ENCODE measurements around the gene OR5A1.
"Not testable (repeated sequence)": the region's sequence is repeated elsewhere in the genome, so short reads cannot be mapped to it uniquely, and the experiment has no call there.

The OR5A1 gene

DNA sequence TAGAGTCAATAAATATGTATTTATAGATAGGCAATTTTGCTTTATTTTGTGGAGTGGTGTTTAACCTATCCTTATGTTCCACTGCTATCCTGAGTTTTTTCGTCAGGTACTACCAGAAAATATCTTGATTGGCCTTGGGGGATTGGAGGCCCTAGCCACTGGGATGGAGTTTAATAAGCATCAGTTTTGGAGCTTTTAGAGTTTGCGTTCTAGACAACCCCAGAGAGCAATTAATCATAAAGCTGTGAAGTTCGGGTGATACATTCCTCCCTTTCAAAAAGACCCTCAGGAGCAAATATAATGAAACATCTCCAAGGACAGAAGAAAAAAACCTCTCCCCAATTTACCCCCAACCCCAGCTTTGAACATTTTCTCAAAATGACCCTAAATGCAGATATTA, at the start of gene OR5A1:
Gene OR5A1, plus strand, starts transcription at position 301 of the 400 bp plus-strand sequence. CDS start 6,700 bp downstream, outside the sequence.
- DNase-seq, result no peak

DNA sequence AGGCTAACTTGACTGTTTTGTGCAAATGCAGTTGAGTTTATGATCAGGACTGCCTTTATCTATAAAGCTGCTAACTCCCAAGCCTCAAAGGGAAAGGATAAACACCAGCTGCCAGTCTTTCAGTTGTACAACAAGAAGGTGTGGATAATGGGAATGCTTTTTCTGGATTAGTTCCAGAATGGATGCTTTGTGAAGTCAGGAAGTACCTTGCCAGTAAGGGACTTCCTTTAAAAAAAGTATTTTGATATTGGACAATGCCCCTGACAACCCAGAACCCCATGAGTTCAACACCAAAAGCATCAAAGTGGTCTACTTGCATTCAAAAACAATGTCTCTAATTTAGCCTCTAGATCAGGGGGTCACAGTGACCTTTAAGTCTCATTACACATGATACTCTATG, 42.1 kb upstream of the OR5A1 start:
- no peak for DNase-seq

DNA sequence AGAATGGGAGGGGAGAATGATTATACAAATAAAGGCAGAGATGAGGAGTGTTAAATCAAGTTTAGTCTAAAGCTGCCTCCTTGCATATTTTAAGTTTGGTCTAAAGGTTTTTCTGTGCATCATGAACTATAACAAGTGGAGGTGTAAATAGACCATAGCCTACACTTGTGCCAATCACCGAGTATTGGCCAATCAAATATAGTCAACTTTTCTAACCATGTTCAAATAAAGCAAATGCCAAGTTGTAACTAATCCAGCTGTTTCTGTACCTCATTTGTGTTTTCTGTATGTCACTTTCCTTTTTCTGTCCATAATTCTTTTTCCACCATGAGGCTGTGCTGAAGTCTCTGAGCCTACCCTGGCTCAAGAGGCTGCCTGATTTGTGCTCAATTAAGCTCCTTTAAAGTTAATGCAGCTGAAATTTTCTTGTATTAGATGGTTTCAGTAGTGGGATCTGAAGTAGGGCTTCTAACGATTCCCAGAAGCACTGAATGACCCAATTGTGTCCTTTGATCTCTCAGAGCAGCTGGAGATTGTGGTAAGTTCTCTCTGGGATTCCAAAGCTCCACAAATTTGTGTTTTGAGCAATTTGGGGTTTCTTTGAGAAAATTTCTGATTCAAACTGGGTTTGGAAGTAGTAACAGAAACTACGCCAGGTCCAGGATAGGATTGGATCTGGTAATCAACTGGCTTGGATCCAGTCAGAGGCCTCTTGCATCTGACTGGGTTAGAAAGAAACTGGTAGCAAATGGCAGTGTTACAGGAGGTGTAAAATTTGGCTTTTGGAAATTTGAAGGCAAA, 35.6 kb upstream of the OR5A1 start:
- no peak for DNase-seq

GRCh38 chr11:59401262-59401552, 35.1 kb upstream of the OR5A1 start:
- DNase-seq, result no peak

- DNase-seq, result no peak
These were observed 32.7 kb upstream of the OR5A1 start for GRCh38 chr11:59403546-59403945.

GRCh38 chr11:59413646-59414045, 22.6 kb upstream of the OR5A1 start:
- DNase-seq, result no peak

DNA sequence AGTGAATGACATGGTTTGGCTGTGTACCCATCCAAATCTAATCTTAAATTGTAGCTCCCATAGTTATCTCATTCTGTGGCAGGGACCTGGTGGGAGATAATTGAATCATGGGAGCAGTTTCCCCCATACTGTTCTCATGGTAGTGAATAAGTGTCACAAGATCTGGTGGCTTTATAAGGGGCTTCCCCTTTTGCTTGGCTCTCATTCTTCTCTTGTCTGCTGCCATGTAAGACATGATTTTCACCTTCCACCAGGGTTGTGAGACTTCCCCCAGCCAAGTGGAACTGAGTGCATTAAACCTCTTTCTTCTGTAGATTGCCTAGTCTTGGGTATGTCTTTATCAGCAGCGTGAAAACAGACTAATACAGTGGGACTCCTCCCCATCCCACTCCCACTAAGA, 21.2 kb upstream of the OR5A1 start:
- no peak for DNase-seq

DNA sequence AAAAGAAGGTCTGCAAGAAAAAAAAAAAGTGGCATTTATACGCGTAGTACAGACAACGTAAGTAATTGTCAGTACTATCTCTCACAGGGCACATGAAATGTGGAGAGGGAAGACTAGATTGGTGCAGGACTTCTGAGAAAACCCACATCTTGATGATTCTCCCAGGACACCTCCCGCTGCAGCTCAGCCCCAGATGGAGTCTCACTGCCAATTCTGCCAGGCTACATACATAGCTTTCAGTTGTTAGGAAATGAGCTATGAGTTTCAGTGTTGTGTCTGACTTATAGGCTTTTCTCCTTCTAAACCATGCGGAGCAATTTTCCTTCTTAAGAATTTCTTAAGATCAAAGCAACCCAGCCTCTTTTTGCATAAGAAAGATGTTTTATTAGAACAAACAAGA, 19.7 kb upstream of the OR5A1 start:
- no peak for DNase-seq

DNA sequence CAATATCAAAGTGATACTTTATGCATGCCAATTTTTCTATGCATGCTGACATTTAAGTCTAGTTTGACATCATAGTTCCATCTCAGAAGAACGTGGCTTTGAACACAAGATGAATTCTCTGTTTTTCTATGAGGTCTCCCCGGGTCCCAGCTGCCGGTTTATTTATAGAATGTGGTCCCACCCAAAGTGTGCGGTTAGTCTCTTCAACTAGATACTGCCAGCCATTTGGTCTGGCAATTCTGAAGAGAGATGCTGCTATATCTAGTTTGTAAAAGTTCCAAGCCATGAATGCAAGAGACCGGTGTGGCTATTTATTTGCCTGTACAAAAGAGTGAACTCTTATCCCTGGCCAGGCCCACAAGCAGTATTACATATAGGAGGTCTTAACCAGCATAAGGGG, 19.2 kb upstream of the OR5A1 start:
- no peak for DNase-seq

DNA sequence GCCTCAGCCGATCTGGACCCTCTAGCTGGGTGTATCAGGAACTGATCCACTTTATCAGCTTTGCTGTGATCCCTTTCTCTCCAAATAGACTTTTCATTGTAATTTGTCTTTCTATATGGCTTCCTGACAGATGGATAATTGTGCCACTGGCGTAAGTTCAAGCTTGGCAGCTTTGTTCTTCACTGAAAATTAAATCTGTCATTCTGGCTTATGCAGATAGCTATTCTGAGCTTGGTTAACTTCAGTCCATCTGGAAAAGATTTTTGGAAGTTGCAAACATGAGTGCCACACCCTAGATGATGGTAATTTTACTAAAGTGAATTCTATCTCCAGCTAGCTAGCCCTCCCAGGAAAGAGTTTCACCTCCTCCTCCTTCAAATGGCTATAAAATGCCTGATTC, 18.1 kb upstream of the OR5A1 start:
- DNase-seq, result no peak

- DNase-seq, result no peak
These were observed 12.4 kb upstream of the OR5A1 start for GRCh38 chr11:59423835-59424234.

GRCh38 chr11:59425131-59425530, 11.1 kb upstream of the OR5A1 start:
- peak; percentile 82 for DNase-seq

DNA sequence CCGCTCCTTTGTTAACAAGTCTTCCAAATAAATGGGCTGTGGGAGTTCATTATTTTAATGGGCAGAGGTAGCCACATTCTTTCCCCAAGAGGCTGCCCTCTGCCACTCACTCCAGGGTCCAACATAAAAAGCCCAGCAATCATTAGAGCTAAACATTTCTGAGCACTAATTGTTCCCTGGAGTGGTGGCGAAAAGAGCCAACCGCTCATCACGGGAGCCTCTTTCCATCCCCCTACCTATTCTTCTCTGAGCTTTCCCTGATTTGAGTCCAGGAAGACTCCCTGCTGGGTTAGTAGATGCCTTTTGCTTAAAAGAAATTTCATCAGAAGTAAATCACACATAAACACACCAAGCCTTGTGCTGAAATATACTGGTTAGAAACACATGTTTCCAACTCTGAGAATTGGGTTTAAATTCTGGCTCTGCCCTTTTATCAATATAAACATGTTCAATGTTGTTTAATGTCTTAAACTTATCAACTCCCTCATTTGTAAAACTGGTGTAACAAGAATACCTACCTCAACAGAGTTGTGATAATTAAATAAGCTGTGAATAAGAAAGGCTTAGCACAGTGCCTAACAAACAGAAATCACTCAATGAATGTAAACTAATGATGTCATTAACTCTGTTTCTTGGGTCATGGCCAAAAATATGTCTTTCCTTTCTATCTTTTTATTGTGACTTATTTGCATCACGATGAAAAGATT, 9.8 kb upstream of the OR5A1 start, which contains the start of gene OR5A2:
Gene OR5A2, minus strand, starts transcription at position 53 of the 707 bp plus-strand sequence. CDS start 3,460 bp downstream, outside the sequence.
- DNase-seq, result peak; percentile 75

DNA sequence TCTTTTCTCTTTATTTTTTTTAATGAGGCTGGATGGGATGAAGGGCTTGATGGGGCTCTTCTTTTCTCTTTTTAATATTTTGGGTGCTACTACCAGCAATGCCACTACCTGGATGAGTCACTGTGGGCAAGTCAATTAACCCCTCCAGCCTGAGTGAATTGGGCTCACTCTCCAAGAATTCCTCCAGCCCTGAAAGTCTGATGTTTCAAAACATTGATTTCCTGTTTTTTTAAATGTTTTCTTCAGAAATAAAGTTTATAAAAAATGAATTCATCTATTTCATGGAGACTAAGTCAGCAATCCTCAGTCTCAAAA, 9.2 kb upstream of the OR5A1 start:
- no peak for DNase-seq

DNA sequence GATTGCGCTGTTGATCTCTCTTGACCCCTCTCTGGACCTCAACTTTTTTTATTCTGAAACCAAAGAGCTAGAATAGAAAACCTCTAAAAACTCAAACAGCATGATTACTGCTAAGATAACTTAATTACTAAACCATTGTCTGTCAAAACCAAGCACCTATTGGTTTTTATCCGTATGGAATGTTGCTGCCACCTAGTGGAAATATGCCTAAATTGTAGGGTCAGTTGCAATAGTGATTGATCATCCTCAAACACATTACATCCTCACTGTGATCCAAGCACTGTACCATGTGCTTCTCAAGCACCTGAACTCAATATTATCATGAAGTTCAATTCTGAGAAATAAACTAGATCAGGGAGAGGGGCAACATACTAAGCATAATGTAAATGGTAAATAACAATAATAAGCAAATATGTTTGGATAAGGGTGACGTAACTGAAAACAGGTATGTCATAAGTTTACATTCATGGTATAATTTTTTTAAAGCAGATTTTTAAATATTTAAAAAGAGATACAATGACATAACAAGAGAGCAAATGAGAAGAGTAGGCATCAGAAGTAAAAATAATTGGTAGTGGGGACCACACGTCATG, 6.2 kb upstream of the OR5A1 start:
- no peak for DNase-seq

DNA sequence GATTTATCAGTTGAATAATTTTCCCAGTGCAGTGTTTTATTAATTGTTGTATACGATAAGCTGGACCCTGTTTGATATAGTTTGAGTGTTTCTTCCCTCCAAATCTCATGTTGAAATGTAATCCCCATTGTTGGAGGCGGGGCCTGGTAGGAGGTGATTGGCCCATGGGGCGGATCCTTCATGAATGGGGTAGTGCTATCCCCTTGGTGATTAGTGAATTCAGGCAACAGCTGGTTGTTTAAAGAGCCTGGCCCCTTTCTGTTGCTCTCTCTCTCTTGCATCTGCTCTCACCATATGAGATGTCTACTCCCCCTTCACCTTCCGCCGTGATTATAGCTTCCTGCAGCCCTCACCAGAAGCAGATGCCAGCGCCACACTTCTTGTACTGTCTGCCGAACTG, 1.5 kb downstream of the OR5A1 start:
- no peak for DNase-seq

- DNase-seq, result not testable (repeated sequence)
These were observed 9.4 kb downstream of the OR5A1 start for GRCh38 chr11:59445624-59446023.

- DNase-seq, result no peak
These were observed 12.2 kb downstream of the OR5A1 start for GRCh38 chr11:59448484-59448883.

DNA sequence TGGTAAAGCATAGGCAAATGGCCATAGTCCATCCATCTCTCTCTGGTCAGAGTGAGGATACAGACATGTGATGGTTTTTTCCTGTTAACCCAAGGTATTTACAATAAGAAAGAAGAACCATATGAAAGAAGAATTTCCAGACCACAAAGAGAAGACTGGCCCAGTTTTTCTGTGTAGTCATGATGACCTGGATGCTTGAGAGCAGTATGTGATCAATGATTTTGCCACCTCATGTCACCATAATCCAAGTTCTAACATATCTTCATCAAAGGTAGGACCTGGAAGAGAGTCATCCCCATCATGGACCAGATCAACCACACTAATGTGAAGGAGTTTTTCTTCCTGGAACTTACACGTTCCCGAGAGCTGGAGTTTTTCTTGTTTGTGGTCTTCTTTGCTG, 20.4 kb downstream of the OR5A1 start, which contains the start of gene OR4D6:
Gene OR4D6, plus strand, starts transcription at position 301 of the 400 bp plus-strand sequence. Its CDS starts 0 bp downstream, at position 301.
- DNase-seq, result no peak

GRCh38 chr11:59459916-59460315, 23.6 kb downstream of the OR5A1 start:
- DNase-seq, result no peak

DNA sequence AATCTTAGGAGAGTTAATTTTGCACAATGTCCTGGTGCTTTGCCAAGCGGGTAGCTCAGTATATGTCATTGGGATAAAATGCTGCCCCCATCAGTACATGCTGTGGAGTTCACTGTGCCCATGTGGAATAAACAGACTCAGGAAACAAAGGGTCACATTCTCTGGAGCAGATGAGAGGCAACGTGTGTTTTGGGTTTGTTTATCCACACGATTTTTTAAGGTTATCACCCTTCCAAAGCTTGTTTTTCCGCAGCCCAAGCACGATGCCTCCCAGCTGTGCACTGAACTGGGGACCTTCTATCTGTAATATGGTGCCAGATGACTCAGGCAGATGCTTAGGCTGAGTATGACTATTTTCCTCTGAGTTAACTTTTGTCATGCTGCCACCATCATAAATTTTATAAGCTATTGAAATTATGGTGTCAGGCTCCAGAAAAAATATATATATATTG, 26.9 kb downstream of the OR5A1 start:
- DNase-seq, result no peak

DNA sequence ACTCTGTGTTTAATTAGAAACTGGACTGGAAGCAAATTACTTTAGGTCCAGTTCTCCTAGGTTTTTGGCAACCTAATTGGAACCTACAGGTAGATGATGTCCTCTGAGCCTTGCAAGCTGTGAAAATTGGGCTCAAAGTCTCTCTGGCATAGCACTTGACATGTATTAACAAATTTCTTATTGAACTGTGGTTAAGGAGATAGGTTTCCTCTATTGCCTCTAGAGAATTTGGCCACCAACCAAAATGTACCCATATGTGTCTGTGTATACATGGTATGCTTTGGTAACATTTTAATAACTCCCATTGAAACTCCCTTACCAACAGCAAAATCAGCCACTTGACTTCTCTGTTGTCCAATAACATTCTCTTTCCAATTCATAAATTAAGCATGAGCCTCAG, 36.7 kb downstream of the OR5A1 start, which contains the start of gene OR4D10:
Gene OR4D10, plus strand, starts transcription at position 301 of the 400 bp plus-strand sequence. CDS start 4,115 bp downstream, outside the sequence.
- no peak for DNase-seq

DNA sequence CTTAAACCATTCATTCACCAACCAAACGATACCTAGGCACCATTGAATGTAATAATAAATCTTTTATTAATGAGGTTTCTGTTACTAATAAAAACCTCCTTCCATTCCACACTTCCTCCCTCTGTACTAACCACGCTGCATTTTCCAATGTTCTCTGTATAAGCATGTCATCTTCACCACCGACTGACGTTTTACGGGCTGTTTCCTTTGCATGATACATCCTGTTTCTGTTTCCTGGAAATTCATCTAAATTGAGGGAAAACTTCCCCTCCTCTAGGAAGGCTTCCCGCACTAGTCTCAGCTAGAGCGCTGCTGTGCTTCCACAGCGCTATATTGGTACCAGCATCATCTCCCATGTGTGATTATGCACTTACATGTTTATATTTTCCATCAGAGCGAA, 38.9 kb downstream of the OR5A1 start:
- DNase-seq, result no peak

GRCh38 chr11:59479906-59480305, 43.6 kb downstream of the OR5A1 start:
- no peak for DNase-seq

All from islet precursor cell (in vitro differentiated cells).